Upper lobe of left lung (tissue), 6 donors: Measurements from ENCODE around the gene SH2D3C. TPM values are rescaled to one million over a fixed set of nuclear protein-coding genes. Genes with fewer than 3 reads are reported as not detected.

Source experiments
- ATAC-seq, 2 donors: fragments of 200-7000 bp; cut with Tn5 transposase; one replicate each; pipeline ENCODE4 v1.9.1; 2022; ENCODE audit warnings: mild to moderate bottlenecking in 2 of 2, moderate library complexity in 2 of 2; ENCODE audit not compliant: low FRiP score in 2 of 2
- DNase-seq, 2 donors: peaks; one replicate each; pipeline ENCODE4 v3.0.0-alpha.2; 2019 to 2020
- H3K27ac ChIP-seq, 4 donors: fragments of 200-600 bp; sonication (generic); one replicate each; pipeline ENCODE4 v1.5.1; 2016 to 2019
- H3K27me3 ChIP-seq, 4 donors: fragments of 200-600 bp; sonication (generic); one replicate each; pipeline ENCODE4 v1.5.1; 2017 to 2019
- H3K36me3 ChIP-seq, 4 donors: fragments of 200-600 bp; sonication (generic); one replicate each; pipeline ENCODE4 v1.5.1; 2016 to 2019
- H3K4me1 ChIP-seq, 4 donors: fragments of 200-600 bp; sonication (generic); one replicate each; pipeline ENCODE4 v1.5.1; 2018 to 2019
- H3K4me3 ChIP-seq, 4 donors: fragments of 200-600 bp; sonication (generic); one replicate each; pipeline ENCODE4 v1.5.1; 2017 to 2019; ENCODE audit warnings: mild to moderate bottlenecking in 2 of 4, moderate library complexity in 1 of 4
- H3K9me3 ChIP-seq, 4 donors: fragments of 200-600 bp; sonication (generic); one replicate each; pipeline ENCODE4 v1.5.1; 2018 to 2019
- CTCF ChIP-seq, 6 experiments: fragments of 450-650 bp in 4 of 6; fragments of 200-600 bp in 2 of 6; sonication (generic) in 2 of 6; IDR thresholded peaks; one replicate each; pipeline ENCODE4 v1.5.1; 2016 to 2019; ENCODE audit warnings: antibody characterized with exemption in 6 of 6
- EP300 ChIP-seq, 4 donors: sonication (generic); formaldehyde crosslinking; IDR thresholded peaks; one replicate each; pipeline ENCODE4 v1.5.1; 2017; ENCODE audit warnings: antibody characterized with exemption in 4 of 4, control low read depth in 2 of 4
- POLR2A ChIP-seq, 4 donors: fragments of 450-650 bp; IDR thresholded peaks; one replicate each; pipeline ENCODE4 v1.5.1; 2016 to 2017; ENCODE audit warnings: antibody characterized with exemption in 4 of 4, mild to moderate bottlenecking in 2 of 4
- POLR2AphosphoS5 ChIP-seq, 2 donors: sonication (generic); formaldehyde crosslinking; IDR thresholded peaks; one replicate each; pipeline ENCODE4 v1.5.1; 2017; ENCODE audit warnings: antibody characterized with exemption in 2 of 2
- WGBS, 2 donors: methylation state at CpG; one replicate each; pipeline ENCODE4 v1.1.5; 2017 to 2018; 5-methylcytosine and 5-hydroxymethylcytosine counted together
- total RNA-seq, 6 donors: library from RNA; depleted of rRNA in 4 of 6; stranded (reverse); fragments of >200 nt in 4 of 6; gene quantifications; one replicate each; pipeline versions ENCODE4 v1.1.0 to v1.2.1, GENCODE V29; 2016 to 2021
- donor health status: DM: no; HTN: no; CAD: no; lungs with moderate emphysema.
- donor health status: DM: no; HTN: yes; CAD: no; lungs with severe emphysema.

SH2D3C gene
- total RNA-seq, 6 donors from 2014 or later = 17.5 to 90.4 (median 37.5) TPM

- peak overlapping the region; percentile 78 to 96 (median 86) for H3K27ac ChIP-seq
- H3K9me3 ChIP-seq = no peaks in the 10 kb centered on the region
- DNase-seq (peak; percentile 99 to 100), ATAC-seq (peak; percentile 99)
- H3K4me3 ChIP-seq = peak overlapping the region; percentile 27 to 75 (median 60)
- H3K36me3 ChIP-seq = peaks cover 0 to 11% (median 5%) of the 10 kb centered on the region in 4 donors
- WGBS, 2 donors = 2% methylated on average over 16 to 43 of the region's 43 CpGs
- H3K27me3 ChIP-seq = no peaks in the 10 kb centered on the region
- peaks cover 32 to 62% (median 47%) of the 10 kb centered on the region in 4 donors for H3K4me1 ChIP-seq
- TF ChIP-seq CTCF (IDR thresholded peaks at IDR 0.05) = peak in 4 of 6 experiments; percentile 16 to 47 (median 24)
- TF ChIP-seq POLR2A (IDR thresholded peaks at IDR 0.05) = peak in 2 of 4 donors; percentile 38 to 84
- TF ChIP-seq POLR2AphosphoS5 (IDR thresholded peaks at IDR 0.05) = peak; percentile 84 to 86
- peak in 1 of 4 donors; percentile 50 for TF ChIP-seq EP300 (IDR thresholded peaks at IDR 0.05)
Measured at GRCh38 chr9:127770905-127771569, 7.4 kb downstream of the SH2D3C start.

DNA sequence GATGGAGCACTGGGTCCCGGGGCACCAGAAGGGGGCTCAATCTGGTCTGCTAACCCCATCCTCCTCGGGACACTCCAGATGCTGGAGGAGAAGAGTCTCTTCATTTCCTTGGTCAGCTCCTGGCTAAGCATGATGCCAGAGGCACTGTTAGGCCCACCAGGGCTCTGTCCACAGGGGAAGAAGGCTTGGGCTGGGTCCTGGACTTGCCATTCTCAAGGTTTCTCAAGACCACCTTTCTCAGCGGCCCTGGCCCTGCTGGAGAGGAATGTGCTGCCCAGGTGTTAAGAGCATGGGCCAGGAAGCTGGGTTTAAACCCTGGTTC lies 7.9 kb downstream of the SH2D3C start:
- ATAC-seq (no peak), DNase-seq (no peak)
- no peaks in the 10 kb centered on the region for H3K27me3 ChIP-seq
- peak overlapping the region; percentile 27 to 75 (median 60) for H3K4me3 ChIP-seq
- H3K4me1 ChIP-seq = peaks cover 37 to 59% (median 51%) of the 10 kb centered on the region in 4 donors
- no peaks in the 10 kb centered on the region for H3K9me3 ChIP-seq
- peak overlapping the region; percentile 78 to 96 (median 86) for H3K27ac ChIP-seq
- no peak for TF ChIP-seq CTCF (IDR thresholded peaks at IDR 0.05)
- TF ChIP-seq POLR2AphosphoS5 (IDR thresholded peaks at IDR 0.05) = no peak
- no peak for TF ChIP-seq POLR2A (IDR thresholded peaks at IDR 0.05)
- no peak for TF ChIP-seq EP300 (IDR thresholded peaks at IDR 0.05)
- H3K36me3 ChIP-seq = peaks cover 0 to 13% (median 5%) of the 10 kb centered on the region in 4 donors
- WGBS, 2 donors = 29 to 45% methylated on average over 2 to 3 of the region's 3 CpGs

DNA sequence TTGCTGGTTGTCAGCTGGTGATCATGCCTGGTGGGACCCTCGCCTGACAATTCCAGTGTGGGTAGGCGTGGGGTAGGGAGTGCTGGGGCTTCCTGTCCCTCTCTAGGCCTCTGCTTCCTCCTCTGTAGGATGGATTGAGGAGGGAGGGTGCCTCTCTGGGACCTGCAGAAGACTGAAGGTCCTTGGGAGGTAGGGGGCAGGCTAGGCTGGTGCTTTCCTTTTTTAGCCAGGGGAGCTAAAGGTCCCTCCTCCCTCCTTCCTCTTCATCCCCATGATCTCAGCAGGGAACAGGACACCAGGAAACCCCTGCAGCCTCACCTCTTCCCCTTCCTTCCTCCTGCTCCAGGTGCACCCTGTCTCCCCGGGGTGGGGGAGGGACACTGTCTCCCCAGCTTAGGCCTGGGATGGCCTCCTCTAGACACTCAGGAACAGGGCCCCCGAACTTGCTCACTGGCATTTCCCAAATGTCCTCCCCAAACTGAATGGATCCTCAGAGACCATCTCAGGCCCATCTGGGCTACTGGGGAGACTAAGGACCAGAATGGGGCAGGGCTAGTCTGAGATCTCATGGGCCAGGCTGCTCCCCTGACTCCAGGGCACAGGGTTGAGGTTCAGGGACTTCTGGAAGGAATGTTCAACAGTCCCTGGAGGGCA lies 8.4 kb downstream of the SH2D3C start:
- no peak for ATAC-seq

DNA sequence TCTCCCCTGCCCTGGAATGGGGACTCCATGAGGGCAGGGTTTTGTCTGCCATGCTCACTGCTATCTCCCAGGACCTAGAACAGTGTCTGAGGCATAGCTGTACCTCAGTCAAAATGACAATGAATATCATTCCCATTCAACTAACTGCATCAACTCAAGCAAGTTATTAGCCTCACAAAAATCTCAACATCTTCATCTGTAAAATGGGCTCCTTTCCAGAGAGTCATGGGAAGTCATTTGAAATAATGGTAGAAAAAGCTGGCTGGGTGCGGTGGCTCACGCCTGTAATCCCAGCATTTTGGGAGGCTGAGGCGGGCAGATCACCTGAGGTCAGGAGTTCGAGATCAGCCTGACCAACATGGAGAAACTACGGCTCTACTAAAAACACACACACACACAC lies 9.4 kb downstream of the SH2D3C start:
- TF ChIP-seq EP300 (IDR thresholded peaks at IDR 0.05) (no peak), POLR2AphosphoS5 (IDR thresholded peaks at IDR 0.05) (no peak), CTCF (IDR thresholded peaks at IDR 0.05) (no peak), POLR2A (IDR thresholded peaks at IDR 0.05) (no peak)
- WGBS, 2 donors = 82 to 89% methylated on average over 4 to 5 of the region's 5 CpGs
- Histone ChIP-seq H3K27me3 (no peaks in the 10 kb centered on the region), H3K36me3 (peaks cover 0 to 13% (median 5%) of the 10 kb centered on the region in 4 donors), H3K4me1 (peaks cover 50 to 72% (median 62%) of the 10 kb centered on the region in 4 donors), H3K27ac (peak overlapping the region; percentile 78 to 96 (median 86)), H3K4me3 (peak overlapping the region in 3 of 4 donors; percentile 50 to 75 (median 70)), H3K9me3 (no peaks in the 10 kb centered on the region)
- ATAC-seq (no peak), DNase-seq (no peak)

More for the DNA sequence above, 8.4 kb downstream of the SH2D3C start:
- H3K36me3 ChIP-seq = peaks cover 0 to 13% (median 5%) of the 10 kb centered on the region in 4 donors
- no peaks in the 10 kb centered on the region for H3K9me3 ChIP-seq
- H3K27ac ChIP-seq = peak overlapping the region; percentile 78 to 96 (median 86)
- H3K4me1 ChIP-seq = peaks cover 42 to 62% (median 56%) of the 10 kb centered on the region in 4 donors
- H3K27me3 ChIP-seq = no peaks in the 10 kb centered on the region
- H3K4me3 ChIP-seq = peak overlapping the region; percentile 27 to 75 (median 60)
- WGBS, 2 donors = 24 to 48% methylated on average over 3 to 4 of the region's 4 CpGs
- TF ChIP-seq POLR2AphosphoS5 (IDR thresholded peaks at IDR 0.05) (peak; percentile 68 to 78), EP300 (IDR thresholded peaks at IDR 0.05) (peak in 2 of 4 donors; percentile 35 to 59), CTCF (IDR thresholded peaks at IDR 0.05) (peak in 1 of 6 experiments; percentile 19), POLR2A (IDR thresholded peaks at IDR 0.05) (no peak)
- DNase-seq = peak in 1 of 2 donors; percentile 41
